C4-2B (cell line): ENCODE results near the gene PHLDA2.

ENCODE experiments used
- CTCF ChIP-seq: fragments of 450-650 bp; conservative IDR thresholded peaks from 2 replicates; pipeline ENCODE4 v1.5.1; 2017; ENCODE audit warnings: mild to moderate bottlenecking
- ZFX ChIP-seq: fragments of 450-650 bp; IDR thresholded peaks from 2 replicates; pipeline ENCODE4 v1.6.1; 2017

- TF ChIP-seq CTCF (no peak), ZFX (no peak)
Measured at GRCh38 chr11:2910401-2910955, 18.7 kb downstream of the PHLDA2 start.
